Measurements from ENCODE around the gene RABIF.

DNA sequence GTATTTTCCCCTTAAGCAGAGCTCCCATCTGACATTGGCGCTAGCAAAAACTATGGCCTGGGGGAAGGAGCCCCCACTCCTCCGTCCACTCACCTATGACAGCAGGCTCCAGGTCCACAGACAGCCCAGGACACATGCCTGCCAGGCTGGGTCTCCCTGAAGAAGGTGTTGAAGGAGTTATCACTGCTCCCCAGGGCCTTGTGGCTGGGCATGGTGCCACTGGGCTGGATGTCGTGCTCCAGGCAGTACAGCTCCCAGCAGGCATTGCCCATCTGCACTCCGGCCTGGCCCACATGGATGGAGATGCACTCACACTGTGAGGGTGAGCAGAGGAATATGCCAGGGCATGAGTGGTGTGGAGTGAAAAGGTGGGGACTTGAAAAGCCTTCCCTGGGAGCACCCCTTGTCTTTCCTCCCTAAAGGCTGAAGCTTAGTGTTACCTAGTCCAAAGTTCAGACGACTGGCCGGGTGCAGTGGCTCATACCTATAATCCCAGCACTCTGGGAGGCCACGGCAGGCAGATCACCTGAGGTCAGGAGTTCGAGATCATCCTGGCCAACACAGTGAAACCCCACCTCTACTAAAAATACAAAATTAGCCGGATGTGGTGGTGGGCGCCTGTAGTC, 30.0 kb downstream of the RABIF start:
- TF ChIP-seq, protein P1, sequence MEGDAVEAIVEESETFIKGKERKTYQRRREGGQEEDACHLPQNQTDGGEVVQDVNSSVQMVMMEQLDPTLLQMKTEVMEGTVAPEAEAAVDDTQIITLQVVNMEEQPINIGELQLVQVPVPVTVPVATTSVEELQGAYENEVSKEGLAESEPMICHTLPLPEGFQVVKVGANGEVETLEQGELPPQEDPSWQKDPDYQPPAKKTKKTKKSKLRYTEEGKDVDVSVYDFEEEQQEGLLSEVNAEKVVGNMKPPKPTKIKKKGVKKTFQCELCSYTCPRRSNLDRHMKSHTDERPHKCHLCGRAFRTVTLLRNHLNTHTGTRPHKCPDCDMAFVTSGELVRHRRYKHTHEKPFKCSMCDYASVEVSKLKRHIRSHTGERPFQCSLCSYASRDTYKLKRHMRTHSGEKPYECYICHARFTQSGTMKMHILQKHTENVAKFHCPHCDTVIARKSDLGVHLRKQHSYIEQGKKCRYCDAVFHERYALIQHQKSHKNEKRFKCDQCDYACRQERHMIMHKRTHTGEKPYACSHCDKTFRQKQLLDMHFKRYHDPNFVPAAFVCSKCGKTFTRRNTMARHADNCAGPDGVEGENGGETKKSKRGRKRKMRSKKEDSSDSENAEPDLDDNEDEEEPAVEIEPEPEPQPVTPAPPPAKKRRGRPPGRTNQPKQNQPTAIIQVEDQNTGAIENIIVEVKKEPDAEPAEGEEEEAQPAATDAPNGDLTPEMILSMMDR (IDR thresholded peaks at IDR 0.05): no peak
- no peak for TF ChIP-seq EZH2 (IDR thresholded peaks at IDR 0.05; ENCODE audit: borderline replicate concordance, insufficient read depth, low read depth, low read length, poor library complexity, severe bottlenecking)

Data from B cell (primary cell).